Epithelial cell of proximal tubule (primary cell): ENCODE data around the gene PRSS57. TPM values are rescaled to one million over a fixed set of nuclear protein-coding genes. Genes with fewer than 3 reads are reported as not detected.
"Not testable (repeated sequence)": the region's sequence is repeated elsewhere in the genome, so short reads cannot be mapped to it uniquely, and the experiment has no call there.

Experiments
- DNase-seq: peaks from one replicate; pipeline ENCODE4 v3.0.0-alpha.2; 2011; ENCODE audit warnings: low read depth
- H3K4me3 ChIP-seq: 2 replicates; pipeline ENCODE4 v1.5.1; 2011; ENCODE audit warnings: low read depth, mild to moderate bottlenecking, low read length
- total RNA-seq: library from RNA; depleted of rRNA; stranded (reverse); fragments of >200 nt; gene quantifications from 2 replicates; pipeline ENCODE4 v1.2.3, GENCODE V29; 2015
- TF ChIP-seq, protein P1 (sequence below): conservative IDR thresholded peaks from 2 replicates; pipeline ENCODE4 v1.5.1; 2012; ENCODE audit warnings: low read depth, mild to moderate bottlenecking, low read length

PRSS57 gene
- total RNA-seq: not detected in 2 replicates

DNA sequence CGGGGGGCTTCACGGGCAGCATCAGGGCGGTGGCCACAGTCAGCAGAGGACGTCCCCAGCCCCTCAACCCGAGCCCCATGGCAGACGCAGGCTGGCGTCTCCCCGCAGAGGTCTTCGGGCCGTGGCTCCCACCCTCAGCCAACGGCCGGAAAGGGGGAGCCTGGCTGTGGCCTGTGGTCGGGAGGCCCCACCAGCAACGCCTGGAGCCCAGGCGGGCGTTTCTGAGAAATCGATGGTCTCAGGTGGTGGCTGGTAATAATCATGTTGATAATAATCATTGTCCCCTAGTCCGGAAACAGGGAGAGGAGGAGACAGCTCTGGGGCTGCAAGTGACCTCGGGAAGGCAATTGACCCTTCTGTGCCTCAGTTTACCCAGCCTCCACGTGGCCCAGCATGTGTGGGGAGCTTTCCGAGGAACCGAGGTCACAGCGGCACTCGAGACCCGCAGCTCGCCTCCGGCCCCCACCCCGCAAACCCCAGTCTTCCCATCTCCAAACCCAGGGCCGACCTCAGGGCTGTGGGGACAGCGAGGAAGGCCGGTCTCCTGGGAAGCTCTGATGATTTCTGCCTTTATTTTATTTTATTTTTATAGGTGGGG is at the start of gene PRSS57:
TSS of gene PRSS57 (minus strand) at position 101 of the 598 bp plus-strand sequence. CDS start at position 79, 22 bp downstream.
- TF ChIP-seq, protein P1, sequence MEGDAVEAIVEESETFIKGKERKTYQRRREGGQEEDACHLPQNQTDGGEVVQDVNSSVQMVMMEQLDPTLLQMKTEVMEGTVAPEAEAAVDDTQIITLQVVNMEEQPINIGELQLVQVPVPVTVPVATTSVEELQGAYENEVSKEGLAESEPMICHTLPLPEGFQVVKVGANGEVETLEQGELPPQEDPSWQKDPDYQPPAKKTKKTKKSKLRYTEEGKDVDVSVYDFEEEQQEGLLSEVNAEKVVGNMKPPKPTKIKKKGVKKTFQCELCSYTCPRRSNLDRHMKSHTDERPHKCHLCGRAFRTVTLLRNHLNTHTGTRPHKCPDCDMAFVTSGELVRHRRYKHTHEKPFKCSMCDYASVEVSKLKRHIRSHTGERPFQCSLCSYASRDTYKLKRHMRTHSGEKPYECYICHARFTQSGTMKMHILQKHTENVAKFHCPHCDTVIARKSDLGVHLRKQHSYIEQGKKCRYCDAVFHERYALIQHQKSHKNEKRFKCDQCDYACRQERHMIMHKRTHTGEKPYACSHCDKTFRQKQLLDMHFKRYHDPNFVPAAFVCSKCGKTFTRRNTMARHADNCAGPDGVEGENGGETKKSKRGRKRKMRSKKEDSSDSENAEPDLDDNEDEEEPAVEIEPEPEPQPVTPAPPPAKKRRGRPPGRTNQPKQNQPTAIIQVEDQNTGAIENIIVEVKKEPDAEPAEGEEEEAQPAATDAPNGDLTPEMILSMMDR: no peak
- H3K4me3 ChIP-seq: no peak within 1 kb of the TSS
- no peak for DNase-seq

DNA sequence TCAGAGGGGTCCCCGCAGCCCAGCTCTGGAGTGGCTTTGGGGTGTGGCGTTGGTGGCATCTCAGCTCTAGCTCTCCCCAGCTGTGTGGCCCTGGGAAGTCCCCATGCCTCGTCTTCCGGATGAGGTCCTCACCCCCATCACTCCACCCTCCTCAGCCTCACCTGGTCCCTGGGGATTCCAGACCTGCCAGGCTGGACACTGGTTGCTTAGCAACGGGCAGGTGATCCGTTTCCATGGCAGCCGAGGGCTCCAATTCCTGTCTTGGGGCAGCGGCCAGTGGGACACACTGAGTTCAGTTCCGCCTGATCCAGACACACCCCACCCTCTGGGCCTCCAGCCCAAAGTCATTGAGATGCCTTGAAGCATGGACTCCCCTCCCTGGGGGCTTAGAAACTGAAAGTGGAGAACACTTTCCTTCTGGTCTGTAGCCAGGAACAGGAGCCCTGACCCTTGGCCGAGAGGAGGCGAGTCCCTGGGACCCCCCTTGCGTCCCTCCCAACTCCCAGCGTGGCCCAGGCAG is 48.0 kb upstream of the PRSS57 start:
- TF ChIP-seq, protein P1: no peak
- H3K4me3 ChIP-seq: no peak overlapping the region
- no peak for DNase-seq

DNA sequence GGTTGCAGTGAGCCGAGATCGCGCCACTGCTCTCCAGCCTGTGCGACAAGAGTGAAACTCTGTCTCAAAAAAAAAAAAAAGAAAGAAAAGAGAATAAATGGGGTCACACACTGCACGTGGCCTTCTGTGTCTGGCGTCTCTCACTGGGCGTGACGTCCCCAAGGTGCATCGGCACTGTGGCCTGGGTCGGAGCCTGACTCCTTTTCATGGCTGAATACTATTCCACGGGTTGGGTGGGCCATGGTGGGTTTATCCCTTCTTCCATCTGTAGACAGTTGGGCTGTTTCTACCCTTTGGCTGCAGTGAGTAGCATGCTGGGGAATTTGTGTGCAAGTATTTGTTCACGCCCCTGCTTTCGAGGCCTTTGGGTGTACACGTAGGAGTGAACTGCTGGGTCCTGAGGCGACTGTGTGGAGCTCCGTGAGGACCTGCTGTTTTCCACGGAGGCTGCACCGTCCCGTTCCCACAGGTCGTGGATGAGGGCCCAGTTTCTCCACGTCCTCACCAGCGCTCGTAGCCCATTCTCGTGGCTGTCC is 47.4 kb upstream of the PRSS57 start:
- no peak overlapping the region for H3K4me3 ChIP-seq
- TF ChIP-seq, protein P1: no peak
- no peak for DNase-seq

DNA sequence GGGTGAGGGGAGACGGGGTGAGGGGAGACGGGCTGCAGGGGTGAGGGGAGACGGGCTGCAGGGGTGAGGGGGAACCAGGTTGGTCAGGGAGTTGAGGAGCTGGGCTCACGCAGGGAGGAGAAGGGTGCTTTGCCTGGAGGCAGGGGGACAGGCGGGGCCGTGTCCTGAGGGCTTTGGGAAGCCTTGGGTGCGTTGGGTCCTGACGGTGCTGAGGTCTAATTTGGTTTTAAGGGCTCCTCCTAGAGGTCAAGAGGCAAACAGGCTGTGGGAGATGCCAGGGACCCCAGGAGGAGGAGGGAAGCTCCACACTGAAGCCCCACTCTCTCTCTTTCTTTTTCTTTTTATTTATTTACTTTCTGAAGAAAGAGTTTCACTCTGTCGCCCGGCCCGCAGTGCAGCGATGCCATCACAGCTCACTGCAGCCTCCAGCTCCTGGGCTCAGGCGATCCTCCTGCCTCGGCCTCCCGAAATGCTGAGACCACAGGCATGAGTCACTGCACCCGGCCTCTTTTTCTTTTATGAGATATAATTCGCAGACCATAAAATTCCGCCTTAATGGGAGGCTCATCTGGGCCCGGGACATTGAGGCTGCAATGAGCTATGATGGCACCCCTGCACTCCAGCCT is 46.4 kb upstream of the PRSS57 start:
- no peak overlapping the region for H3K4me3 ChIP-seq
- TF ChIP-seq, protein P1: peak; percentile 28
- DNase-seq: no peak

DNA sequence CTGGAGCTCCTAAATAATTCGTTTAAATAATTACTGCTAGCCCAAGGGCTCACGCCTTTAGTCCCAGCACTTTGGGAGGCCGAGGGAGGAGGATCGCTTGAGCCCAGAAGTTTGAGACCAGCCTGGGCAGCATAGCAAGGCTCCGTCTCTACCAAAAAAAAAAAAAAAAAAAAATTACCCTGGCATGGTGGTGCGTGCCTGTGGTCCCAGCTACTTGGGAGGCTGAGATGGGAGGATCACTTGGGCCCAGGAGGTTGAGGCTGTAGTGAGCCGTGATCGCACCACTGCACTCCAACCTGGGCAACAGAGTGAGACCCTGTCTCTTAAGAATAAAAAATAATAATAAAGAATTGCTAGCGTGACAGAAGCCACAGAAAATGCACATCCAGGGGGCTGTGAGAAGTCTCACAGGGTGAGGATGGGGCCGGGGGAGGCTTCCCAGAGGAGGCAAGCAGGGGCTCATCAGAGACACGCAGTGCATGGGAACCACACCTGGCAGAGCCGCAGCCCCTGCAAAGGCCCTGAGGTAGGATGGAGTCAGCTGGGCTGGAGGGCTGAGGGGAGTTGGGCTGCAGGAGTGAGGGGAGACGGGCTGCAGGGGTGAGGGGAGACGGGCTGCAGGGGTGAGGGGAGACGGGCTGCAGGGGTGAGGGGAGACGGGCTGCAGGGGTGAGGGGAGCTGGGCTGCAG is 45.7 kb upstream of the PRSS57 start:
- not testable (repeated sequence) for DNase-seq, H3K4me3 ChIP-seq

DNA sequence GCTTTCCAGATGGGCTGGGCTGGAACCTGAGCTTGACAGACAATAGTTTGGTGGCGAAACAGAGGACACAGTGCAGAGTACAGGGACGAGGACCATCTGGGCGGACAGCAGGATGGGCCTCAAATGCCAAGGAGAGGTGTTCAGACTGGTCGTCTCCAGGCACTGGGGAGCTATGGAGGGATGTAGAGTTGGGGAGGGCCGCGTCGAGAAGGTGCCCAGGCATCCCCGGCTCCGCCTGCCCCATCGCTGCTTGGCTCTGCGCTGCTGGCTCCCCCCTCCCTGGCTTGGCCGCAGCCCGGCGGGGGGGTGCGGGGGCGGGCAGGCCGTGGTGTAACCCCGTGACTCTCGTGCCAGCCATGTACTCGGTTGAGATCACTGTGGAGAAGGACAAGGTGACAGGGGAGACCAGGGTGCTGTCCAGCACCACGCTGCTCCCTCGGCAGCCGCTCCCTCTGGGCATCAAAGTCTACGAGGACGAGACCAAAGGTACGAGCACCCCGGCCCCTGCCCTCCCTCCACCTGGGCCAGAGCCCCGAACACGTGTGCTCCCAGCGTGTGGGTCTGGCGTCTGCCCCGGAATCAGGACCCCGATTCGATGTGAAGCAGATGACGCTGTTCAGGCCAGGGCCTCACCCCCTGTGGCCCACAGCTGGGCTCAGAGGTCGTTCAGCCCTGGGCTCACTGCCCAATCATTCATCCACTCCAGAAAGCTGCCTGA is 44.9 kb upstream of the PRSS57 start:
- H3K4me3 ChIP-seq: no peak overlapping the region
- TF ChIP-seq, protein P1: no peak
- DNase-seq: no peak
